Hepatocyte (in vitro differentiated cells): ENCODE results near the gene DSTYK.

Source experiments
- EZH2 ChIP-seq: fragments of 200-600 bp; sonication (generic); IDR thresholded peaks from 2 replicates; pipeline ENCODE4 v1.6.1; 2016; ENCODE audit warnings: antibody characterized with exemption, mild to moderate bottlenecking, borderline replicate concordance
- EZH2phosphoT487 ChIP-seq: fragments of 200-600 bp; sonication (generic); IDR thresholded peaks from one replicate; pipeline ENCODE4 v1.6.1; 2018; ENCODE audit warnings: antibody characterized with exemption, mild to moderate bottlenecking, low read depth, moderate library complexity; ENCODE audit not compliant: unreplicated experiment, severe bottlenecking
- TF ChIP-seq, protein P1 (sequence below): fragments of 200-600 bp; sonication (generic); IDR thresholded peaks from 2 replicates; pipeline ENCODE4 v1.5.1; 2016; ENCODE audit warnings: antibody characterized with exemption, mild to moderate bottlenecking; ENCODE audit not compliant: poor library complexity

- TF ChIP-seq, protein P1, sequence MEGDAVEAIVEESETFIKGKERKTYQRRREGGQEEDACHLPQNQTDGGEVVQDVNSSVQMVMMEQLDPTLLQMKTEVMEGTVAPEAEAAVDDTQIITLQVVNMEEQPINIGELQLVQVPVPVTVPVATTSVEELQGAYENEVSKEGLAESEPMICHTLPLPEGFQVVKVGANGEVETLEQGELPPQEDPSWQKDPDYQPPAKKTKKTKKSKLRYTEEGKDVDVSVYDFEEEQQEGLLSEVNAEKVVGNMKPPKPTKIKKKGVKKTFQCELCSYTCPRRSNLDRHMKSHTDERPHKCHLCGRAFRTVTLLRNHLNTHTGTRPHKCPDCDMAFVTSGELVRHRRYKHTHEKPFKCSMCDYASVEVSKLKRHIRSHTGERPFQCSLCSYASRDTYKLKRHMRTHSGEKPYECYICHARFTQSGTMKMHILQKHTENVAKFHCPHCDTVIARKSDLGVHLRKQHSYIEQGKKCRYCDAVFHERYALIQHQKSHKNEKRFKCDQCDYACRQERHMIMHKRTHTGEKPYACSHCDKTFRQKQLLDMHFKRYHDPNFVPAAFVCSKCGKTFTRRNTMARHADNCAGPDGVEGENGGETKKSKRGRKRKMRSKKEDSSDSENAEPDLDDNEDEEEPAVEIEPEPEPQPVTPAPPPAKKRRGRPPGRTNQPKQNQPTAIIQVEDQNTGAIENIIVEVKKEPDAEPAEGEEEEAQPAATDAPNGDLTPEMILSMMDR = no peak
- TF ChIP-seq EZH2 (no peak), EZH2phosphoT487 (no peak)
Observed at GRCh38 chr1:205169248-205169647, 42.3 kb downstream of the DSTYK start.
